GM23248 (cell line): ENCODE results near the gene HIF3A.

ENCODE experiments used
- EZH2 ChIP-seq: fragments of 200-600 bp; sonication (generic); IDR thresholded peaks from 2 replicates; pipeline ENCODE4 v1.6.1; 2018; ENCODE audit warnings: antibody characterized with exemption, mild to moderate bottlenecking; ENCODE audit not compliant: insufficient read depth, poor library complexity, severe bottlenecking
- EZH2phosphoT487 ChIP-seq: fragments of 200-600 bp; sonication (generic); IDR thresholded peaks from 2 replicates; pipeline ENCODE4 v1.6.1; 2018; ENCODE audit warnings: antibody characterized with exemption, moderate library complexity, mild to moderate bottlenecking, low read depth; ENCODE audit not compliant: insufficient read depth

GRCh38 chr19:46369817-46370216, 73.0 kb downstream of the HIF3A start:
- TF ChIP-seq EZH2phosphoT487, result no peak
- TF ChIP-seq EZH2, result no peak
